Measurements from ENCODE around the gene SLC43A3. TPM values are rescaled to one million over a fixed set of nuclear protein-coding genes. Genes with fewer than 3 reads are reported as not detected.
A peak's percentile ranks its signal among the peaks of the same experiment; 100 is the strongest.

SLC43A3 gene
- total RNA-seq, 2 experiments from 2014 or later: 67.4 to 67.8 TPM

DNA sequence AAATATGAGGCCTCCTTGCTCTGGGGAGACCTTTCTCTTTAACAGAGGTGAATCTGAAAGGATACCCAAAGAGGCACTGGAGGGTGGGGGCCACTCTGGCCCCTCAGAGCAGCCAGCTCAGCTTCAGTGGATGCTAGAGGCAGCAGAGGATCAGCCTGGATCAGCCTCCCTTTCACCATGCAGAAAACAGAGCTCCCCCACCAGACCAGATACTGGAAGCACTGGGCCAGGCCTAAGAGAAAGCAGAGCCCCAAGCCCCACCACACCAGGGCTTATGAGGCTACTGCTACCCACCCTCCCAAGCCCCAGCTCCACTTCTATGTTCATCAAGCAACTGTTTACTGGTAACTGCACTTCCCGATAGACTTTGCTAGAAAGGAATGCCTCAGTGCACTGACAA, 4.0 kb upstream of the SLC43A3 start:
- H3K9me3 Mint-ChIP-seq: no peaks in the 10 kb centered on the region
- DNase-seq (no peak), ATAC-seq (ENCODE audit: low read depth) (no peak)
- H3K27ac Mint-ChIP-seq: no peak overlapping the region
- H3K4me3 Mint-ChIP-seq: no peak overlapping the region
- peaks cover 3% of the 10 kb centered on the region for H3K36me3 Mint-ChIP-seq
- POLR2A ChIA-PET: no interaction called here
- H3K4me1 Mint-ChIP-seq: peaks cover 19% of the 10 kb centered on the region
- peaks cover 14% of the 10 kb centered on the region for H3K27me3 Mint-ChIP-seq

DNA sequence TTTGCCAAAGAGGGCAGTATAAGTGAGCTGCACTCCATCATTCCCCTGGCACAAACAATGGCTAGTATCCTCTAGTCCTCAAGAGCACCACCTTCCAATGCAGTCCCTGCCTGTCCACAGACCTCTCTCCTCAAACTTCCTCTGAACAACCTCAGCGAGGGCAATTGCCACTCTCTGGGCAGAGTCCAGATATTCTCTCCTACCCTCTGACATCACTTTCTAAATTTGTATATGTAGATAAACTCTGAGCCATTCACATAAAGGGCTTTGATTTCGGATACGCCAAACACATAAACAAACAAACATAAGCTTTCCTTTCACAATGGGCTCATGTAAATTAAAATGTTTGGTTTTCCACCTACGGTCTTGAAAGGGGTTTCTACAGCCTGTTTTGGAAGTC, 3.0 kb upstream of the SLC43A3 start:
- H3K27ac Mint-ChIP-seq: no peak overlapping the region
- peaks cover 6% of the 10 kb centered on the region for H3K36me3 Mint-ChIP-seq
- H3K9me3 Mint-ChIP-seq: no peaks in the 10 kb centered on the region
- ATAC-seq (ENCODE audit: low read depth) (no peak), DNase-seq (no peak)
- H3K4me1 Mint-ChIP-seq: peaks cover 26% of the 10 kb centered on the region
- POLR2A ChIA-PET: no interaction called here
- H3K4me3 Mint-ChIP-seq: no peak overlapping the region
- H3K27me3 Mint-ChIP-seq: peaks cover 12% of the 10 kb centered on the region

DNA sequence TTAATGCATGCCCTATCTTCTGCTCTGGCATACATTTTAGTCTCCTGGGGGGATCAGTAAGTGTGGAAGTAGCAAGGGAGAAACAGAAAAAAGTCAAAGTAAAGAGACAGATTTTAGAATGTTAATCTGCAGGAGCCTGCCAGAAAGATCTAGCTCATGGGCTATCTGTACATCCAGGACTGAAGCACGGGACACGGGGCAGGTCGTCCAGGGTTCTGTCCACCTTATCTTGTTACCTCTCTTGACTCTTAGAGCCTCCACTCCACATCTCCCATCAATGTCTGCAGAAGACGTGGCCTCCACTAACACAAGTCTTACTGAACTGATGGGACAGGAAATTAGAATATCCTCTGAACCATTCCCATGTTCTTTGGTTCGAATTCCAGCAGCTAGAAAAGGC, 1.7 kb upstream of the SLC43A3 start:
- no peak for ATAC-seq (ENCODE audit: low read depth)
- Mint-ChIP-seq H3K4me1 (peaks cover 34% of the 10 kb centered on the region), H3K9me3 (no peaks in the 10 kb centered on the region), H3K36me3 (peaks cover 15% of the 10 kb centered on the region), H3K27me3 (peaks cover 10% of the 10 kb centered on the region), H3K4me3 (no peak overlapping the region), H3K27ac (no peak overlapping the region)
- POLR2A ChIA-PET: interaction anchor here (0.6 kb wide), 1 partner anchor 44 kb away, joined by 3 read pairs; no protein-coding TSS in a partner anchor
- no peak for DNase-seq

DNA sequence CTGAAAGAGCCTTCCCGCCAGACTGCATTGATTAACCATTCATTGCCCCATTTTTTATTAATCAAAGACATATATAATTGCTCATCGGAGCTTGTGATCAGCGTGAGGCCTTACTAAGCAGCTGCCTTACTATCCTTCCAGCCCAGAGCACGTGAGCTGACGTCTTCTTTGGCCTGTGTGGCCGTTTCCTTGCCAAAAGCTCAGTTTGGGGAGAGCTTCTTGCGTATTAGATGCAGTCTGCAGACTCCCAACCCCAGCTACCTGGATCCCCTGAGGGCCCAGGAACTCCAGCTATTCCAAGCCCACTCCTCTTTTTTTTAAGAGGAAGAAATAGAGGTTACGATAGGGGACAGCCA, 784 bp upstream of the SLC43A3 start:
- H3K27me3 Mint-ChIP-seq: peaks cover 10% of the 10 kb centered on the region
- POLR2A ChIA-PET: interaction anchor here (1.0 kb wide), 1 partner anchor 31 kb away, joined by 4 read pairs; no protein-coding TSS in a partner anchor
- ATAC-seq (ENCODE audit: low read depth) (no peak), DNase-seq (no peak)
- peaks cover 40% of the 10 kb centered on the region for H3K4me1 Mint-ChIP-seq
- peak overlapping the region; percentile 85 for H3K27ac Mint-ChIP-seq
- no peaks in the 10 kb centered on the region for H3K9me3 Mint-ChIP-seq
- H3K36me3 Mint-ChIP-seq: peaks cover 21% of the 10 kb centered on the region
- peak overlapping the region; percentile 88 for H3K4me3 Mint-ChIP-seq

DNA sequence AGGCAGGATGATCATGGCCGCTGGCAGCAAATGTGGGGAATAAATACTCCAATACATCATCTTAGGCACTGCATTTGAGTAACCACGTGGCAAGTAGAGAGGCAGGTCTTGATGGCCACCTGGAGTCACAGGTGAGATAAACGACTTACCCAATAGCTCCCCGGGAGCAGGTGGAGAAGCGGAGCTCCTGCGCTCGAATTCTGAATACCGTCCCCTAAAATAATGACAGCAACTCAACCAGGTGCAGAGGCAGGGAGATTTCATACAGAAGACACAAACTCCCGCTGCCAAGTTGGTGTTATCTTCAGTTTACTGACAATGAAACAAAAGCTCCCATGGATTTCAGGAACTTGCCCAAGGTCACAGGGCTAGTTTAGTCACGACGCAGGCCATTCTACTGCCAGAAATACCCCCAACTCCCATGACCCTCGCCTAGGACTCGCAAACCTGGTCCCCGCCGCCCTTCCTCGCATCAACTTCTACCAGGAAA, 437 bp downstream of the SLC43A3 start:
- H3K4me3 Mint-ChIP-seq: peak overlapping the region; percentile 88
- ATAC-seq (ENCODE audit: low read depth): no peak
- POLR2A ChIA-PET: interaction anchor here (0.6 to 1.1 kb wide), 3 partner anchors 10 to 33 kb away, joined by 3 read pairs; no protein-coding TSS in a partner anchor
- no peak for DNase-seq
- peaks cover 10% of the 10 kb centered on the region for H3K27me3 Mint-ChIP-seq
- peaks cover 28% of the 10 kb centered on the region for H3K36me3 Mint-ChIP-seq
- peaks cover 49% of the 10 kb centered on the region for H3K4me1 Mint-ChIP-seq
- no peaks in the 10 kb centered on the region for H3K9me3 Mint-ChIP-seq
- peak overlapping the region; percentile 91 for H3K27ac Mint-ChIP-seq

DNA sequence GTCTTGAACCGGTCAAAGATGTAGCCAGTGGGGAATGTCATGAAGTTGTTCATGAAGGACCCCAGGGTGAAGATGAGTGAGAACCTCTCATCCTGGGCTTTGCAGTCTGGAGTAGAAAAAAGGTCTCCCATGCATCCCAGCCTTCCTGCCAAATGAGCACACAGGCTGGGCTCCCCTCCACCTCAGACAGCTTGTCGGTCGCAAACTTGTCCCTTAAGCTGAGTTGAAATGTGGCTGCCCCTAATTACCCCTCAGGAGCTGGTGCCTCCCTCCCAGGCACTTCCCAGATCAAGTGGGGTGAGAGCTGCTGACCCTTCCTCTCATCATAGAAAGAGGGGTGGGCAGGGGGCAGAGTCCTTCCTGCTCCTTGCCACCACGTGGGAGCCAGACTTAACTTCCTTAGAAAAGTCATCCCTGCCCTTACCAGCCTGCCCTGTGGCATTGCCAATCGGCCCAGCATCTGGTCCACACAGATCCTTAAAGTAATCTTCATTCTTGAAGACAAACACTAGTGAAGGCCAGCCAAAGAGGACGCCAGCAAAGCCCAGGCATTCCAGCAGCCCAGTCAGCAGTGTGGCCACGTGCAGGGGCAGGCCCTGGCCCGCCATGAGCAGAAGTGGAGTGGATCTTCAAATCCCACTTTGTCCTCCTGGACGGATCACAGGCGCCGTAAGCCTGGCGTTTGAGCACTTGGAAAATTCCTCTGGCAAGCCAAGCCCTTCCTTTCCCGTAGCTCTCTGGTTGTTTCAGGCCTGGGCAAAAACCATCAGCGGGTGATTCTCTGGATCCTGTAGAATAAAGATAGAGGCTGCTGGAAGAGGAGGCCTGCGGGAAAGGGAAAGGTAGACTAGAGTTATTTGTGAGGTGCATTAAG, 1.1 kb downstream of the SLC43A3 start:
- Mint-ChIP-seq H3K27ac (peak overlapping the region; percentile 91), H3K4me1 (peaks cover 49% of the 10 kb centered on the region), H3K36me3 (peaks cover 35% of the 10 kb centered on the region), H3K4me3 (peak overlapping the region; percentile 88), H3K9me3 (no peaks in the 10 kb centered on the region), H3K27me3 (peaks cover 10% of the 10 kb centered on the region)
- DNase-seq: no peak
- no peak for ATAC-seq (ENCODE audit: low read depth)
- POLR2A ChIA-PET: interaction anchor here (0.6 to 1.2 kb wide), 6 partner anchors 9 to 118 kb away, joined by 3 read pairs; no protein-coding TSS in a partner anchor

DNA sequence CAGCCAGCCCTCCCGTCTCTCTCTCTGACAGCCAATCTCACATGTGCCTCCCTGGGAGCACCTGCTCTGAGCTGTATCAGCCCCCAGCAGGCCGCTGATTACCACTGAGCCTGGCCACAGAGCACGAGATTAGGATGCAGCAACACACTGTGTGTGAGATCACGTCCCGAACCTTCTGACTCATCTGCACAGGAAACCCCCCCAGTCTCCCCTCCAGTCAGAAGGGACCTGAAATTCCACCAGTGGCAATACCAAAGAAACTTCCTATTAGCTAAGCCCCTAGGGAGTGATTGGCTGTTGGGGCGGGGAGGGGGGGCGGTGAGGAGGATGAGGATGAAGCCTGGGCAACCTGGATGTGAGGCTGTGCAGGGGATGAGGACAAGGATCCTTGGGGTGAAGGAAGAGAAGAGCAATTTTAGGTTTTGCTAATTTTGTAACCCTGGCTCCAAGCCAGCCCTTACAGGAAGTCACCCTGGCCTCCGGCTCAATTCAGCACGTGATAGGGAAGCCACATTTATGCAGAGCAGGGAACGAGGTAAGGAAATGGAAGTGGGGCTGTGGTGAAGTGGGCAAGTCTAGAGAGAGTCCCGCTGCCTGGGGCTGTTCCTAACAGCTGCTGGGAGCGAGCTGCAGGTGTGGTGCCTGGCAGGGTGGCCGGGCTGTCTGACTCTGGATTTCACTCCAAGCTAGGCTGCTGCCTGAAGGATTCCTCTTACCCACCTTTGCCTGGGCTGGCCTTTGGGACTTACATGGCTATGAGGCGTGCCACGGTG, 1.9 kb downstream of the SLC43A3 start:
- peak; percentile 95 for ATAC-seq (ENCODE audit: low read depth)
- peaks cover 42% of the 10 kb centered on the region for H3K36me3 Mint-ChIP-seq
- peaks cover 10% of the 10 kb centered on the region for H3K27me3 Mint-ChIP-seq
- peak overlapping the region; percentile 91 for H3K27ac Mint-ChIP-seq
- peak overlapping the region; percentile 88 for H3K4me3 Mint-ChIP-seq
- POLR2A ChIA-PET: interaction anchor here (0.5 to 1.2 kb wide), 7 partner anchors 16 to 317 kb away, joined by 3 read pairs; partner anchors contain the start of gene TNKS1BP1
- peaks cover 52% of the 10 kb centered on the region for H3K4me1 Mint-ChIP-seq
- H3K9me3 Mint-ChIP-seq: no peaks in the 10 kb centered on the region
- peak; percentile 76 for DNase-seq

DNA sequence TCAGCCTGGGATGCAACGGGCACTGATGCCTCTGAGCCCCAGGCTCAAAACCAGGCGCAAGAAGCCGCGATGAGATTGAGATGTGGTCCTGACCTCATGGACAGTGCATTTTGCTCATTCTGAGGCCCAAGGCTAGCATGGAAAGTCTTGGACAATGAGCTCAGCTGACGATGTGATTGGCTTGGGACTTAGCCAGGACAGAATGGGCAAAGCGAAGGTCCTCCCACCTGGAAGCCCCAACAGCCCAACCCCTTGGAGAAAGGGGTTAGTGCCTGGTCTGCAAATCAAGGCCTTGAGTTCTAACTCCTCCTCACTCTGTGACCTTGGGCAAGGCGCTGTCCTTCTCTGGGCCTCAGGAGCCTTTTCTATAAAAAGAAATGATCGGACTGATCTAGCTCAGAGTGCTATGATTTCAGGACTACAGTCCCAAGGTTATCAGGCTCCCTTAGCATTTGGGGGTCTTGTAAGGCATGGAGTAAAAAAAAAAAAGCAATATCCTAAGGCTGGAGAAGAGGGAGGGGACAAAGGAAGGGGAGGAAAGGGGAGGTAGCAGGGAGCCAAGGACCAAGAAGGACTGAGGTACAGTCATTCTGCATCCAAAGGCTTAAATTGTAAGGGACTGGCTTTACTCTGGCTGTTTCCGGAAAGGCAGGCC, 2.7 kb downstream of the SLC43A3 start:
- peaks cover 53% of the 10 kb centered on the region for H3K4me1 Mint-ChIP-seq
- H3K4me3 Mint-ChIP-seq: peak overlapping the region; percentile 88
- peak overlapping the region; percentile 91 for H3K27ac Mint-ChIP-seq
- DNase-seq (no peak), ATAC-seq (ENCODE audit: low read depth) (no peak)
- H3K36me3 Mint-ChIP-seq: peaks cover 43% of the 10 kb centered on the region
- no peaks in the 10 kb centered on the region for H3K9me3 Mint-ChIP-seq
- H3K27me3 Mint-ChIP-seq: peaks cover 10% of the 10 kb centered on the region
- POLR2A ChIA-PET: interaction anchor here (0.5 to 1.2 kb wide), 6 partner anchors 15 to 368 kb away, joined by 3 read pairs; partner anchors contain the start of gene TNKS1BP1

DNA sequence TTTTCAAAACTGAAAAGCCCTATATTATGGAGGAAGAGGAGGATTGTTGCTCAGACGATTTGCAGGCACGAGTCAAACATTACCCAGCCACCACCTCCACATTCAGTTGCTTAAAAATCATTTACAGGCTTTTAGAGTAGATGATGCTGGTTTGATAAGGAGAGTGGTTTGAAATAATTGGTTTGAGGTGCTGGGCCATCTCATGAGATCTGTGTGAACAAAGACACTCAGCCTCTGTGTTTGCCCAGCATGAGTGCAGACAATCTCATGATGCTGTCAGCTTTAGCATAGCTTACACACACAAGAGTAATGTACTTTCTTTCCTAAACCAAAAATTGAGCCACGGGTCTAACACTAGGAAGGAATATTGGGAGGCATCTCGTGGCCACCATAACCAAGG, 4.3 kb downstream of the SLC43A3 start:
- ATAC-seq (ENCODE audit: low read depth): no peak
- Mint-ChIP-seq H3K27ac (peak overlapping the region; percentile 54), H3K4me1 (peaks cover 55% of the 10 kb centered on the region), H3K27me3 (peaks cover 5% of the 10 kb centered on the region), H3K36me3 (peaks cover 54% of the 10 kb centered on the region), H3K4me3 (no peak overlapping the region), H3K9me3 (no peaks in the 10 kb centered on the region)
- DNase-seq: no peak
- POLR2A ChIA-PET: no interaction called here

DNA sequence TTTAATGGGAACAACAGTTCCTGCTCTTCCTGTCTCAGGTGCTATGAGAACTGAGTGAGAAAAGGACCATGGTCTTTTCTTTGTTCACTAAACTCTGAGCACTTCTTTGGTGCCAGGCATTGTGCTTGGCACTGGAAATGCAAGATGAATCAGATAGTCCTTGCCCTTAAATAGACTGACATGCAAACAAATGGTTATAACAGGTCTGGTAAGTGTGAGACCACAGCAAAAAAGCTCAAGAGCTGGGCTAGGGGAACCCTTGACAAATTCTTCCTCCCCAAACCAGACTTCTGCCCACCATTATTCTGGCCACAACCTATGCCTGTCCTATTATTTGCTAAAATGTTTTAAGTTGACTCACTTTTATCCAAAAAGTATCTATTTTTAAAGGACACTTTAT, 5.1 kb downstream of the SLC43A3 start:
- Mint-ChIP-seq H3K27ac (peak overlapping the region; percentile 26), H3K36me3 (peaks cover 63% of the 10 kb centered on the region), H3K4me1 (peaks cover 48% of the 10 kb centered on the region), H3K9me3 (no peaks in the 10 kb centered on the region), H3K27me3 (no peaks in the 10 kb centered on the region), H3K4me3 (no peak overlapping the region)
- POLR2A ChIA-PET: no interaction called here
- no peak for DNase-seq
- ATAC-seq (ENCODE audit: low read depth): no peak

DNA sequence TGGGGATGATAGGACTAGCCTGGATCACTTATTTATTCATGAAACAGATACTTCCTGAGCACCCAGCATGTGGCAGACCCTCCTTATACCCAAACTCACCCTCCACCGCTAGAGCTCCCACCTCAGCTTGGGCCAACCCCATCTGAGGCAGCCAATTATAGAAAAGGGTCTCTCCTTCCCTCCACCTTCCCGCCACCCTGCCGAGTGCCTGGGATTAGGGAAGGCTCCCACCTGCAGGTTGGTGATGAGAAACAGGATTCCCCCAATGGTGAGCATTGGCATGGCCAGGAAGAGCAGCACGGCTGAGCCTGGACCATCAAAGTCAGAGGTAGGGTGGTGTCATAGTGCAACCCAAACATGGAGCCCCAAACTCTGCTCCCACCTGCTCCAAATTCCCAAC, 5.9 kb downstream of the SLC43A3 start:
- ATAC-seq (ENCODE audit: low read depth): no peak
- H3K27me3 Mint-ChIP-seq: no peaks in the 10 kb centered on the region
- DNase-seq: no peak
- H3K27ac Mint-ChIP-seq: peak overlapping the region; percentile 12
- POLR2A ChIA-PET: no interaction called here
- peaks cover 42% of the 10 kb centered on the region for H3K4me1 Mint-ChIP-seq
- no peak overlapping the region for H3K4me3 Mint-ChIP-seq
- H3K9me3 Mint-ChIP-seq: no peaks in the 10 kb centered on the region
- peaks cover 63% of the 10 kb centered on the region for H3K36me3 Mint-ChIP-seq

DNA sequence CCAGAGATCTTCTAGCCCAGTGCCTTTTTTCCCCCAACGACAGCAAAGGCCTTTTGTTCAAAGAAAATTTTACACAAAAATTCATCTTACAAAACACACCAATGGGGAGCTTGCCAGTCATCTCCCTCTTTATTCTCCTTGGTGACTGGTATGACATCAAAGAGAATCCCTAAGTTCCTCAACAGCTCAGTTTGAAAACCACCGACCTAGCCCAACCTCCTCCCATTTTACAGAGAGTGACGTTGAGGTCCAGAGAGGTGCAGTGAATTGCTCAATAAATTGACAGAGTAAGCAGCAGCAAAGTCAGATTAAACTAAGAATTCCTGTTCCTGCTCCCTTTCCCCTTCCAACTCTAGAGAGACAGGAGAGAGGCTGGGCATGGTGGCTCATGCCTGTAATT, 7.8 kb downstream of the SLC43A3 start:
- ATAC-seq (ENCODE audit: low read depth) (no peak), DNase-seq (no peak)
- H3K4me1 Mint-ChIP-seq: peaks cover 33% of the 10 kb centered on the region
- H3K4me3 Mint-ChIP-seq: no peak overlapping the region
- no peak overlapping the region for H3K27ac Mint-ChIP-seq
- POLR2A ChIA-PET: no interaction called here
- peaks cover 68% of the 10 kb centered on the region for H3K36me3 Mint-ChIP-seq
- H3K27me3 Mint-ChIP-seq: no peaks in the 10 kb centered on the region
- no peaks in the 10 kb centered on the region for H3K9me3 Mint-ChIP-seq

DNA sequence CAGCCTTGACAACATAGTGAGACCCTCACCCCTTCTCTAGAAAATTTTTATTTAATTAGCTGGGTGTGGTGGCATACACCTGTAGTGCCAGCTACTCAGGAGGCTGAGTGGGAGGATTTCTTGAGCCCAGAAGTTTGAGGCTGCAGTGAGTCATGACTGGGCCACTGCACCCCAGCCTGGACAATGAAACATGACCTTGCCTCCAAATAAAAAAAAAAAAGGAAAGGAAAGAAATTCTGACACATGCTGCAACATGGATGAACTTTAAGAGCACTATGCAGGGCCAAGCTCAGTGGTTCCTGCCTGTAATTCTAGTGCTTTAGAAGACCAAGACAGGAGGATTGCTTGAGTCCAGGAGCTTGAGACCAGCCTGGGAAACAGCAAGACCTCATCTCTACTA, 8.8 kb downstream of the SLC43A3 start:
- H3K27me3 Mint-ChIP-seq: no peaks in the 10 kb centered on the region
- DNase-seq: no peak
- H3K36me3 Mint-ChIP-seq: peaks cover 73% of the 10 kb centered on the region
- H3K27ac Mint-ChIP-seq: no peak overlapping the region
- no peaks in the 10 kb centered on the region for H3K9me3 Mint-ChIP-seq
- no peak for ATAC-seq (ENCODE audit: low read depth)
- H3K4me1 Mint-ChIP-seq: peaks cover 35% of the 10 kb centered on the region
- POLR2A ChIA-PET: no interaction called here
- H3K4me3 Mint-ChIP-seq: no peak overlapping the region

Data from activated naive CD8-positive, alpha-beta T cell treated with anti-CD3 and anti-CD28 coated beads, Interleukin-2, amount 10 ng/mL, durations not matched to agents 7 days and 5 days (primary cell).